Neutrophil (primary cell): ENCODE results near the gene MAST3.

Experiments
- H3K27ac ChIP-seq: fragments of 200-600 bp; sonication (generic); 2 replicates; pipeline ENCODE4 v1.5.1; 2016; ENCODE audit warnings: mild to moderate bottlenecking, moderate library complexity
- H3K27me3 ChIP-seq: fragments of 200-600 bp; sonication (generic); 2 replicates; pipeline ENCODE4 v1.6.0; 2016; ENCODE audit warnings: mild to moderate bottlenecking
- H3K36me3 ChIP-seq: fragments of 200-600 bp; sonication (generic); 2 replicates; pipeline ENCODE4 v1.5.1; 2017
- H3K4me1 ChIP-seq, 2 experiments: fragments of 200-600 bp in 1 of 2; sonication (generic) in 1 of 2; 1 replicate in 1 of 2; 2 replicates in 1 of 2; pipeline versions ENCODE4 v1.5.1 to v1.6.1; 2013 to 2016; ENCODE audit warnings: low read depth in 1 of 2, low read length in 1 of 2, mild to moderate bottlenecking in 1 of 2, moderate library complexity in 1 of 2; ENCODE audit not compliant: control insufficient read depth in 1 of 2, insufficient read depth in 1 of 2
- H3K4me3 ChIP-seq, 2 experiments: fragments of 200-600 bp in 1 of 2; sonication (generic) in 1 of 2; 1 replicate in 1 of 2; 2 replicates in 1 of 2; pipeline ENCODE4 v1.5.1; 2013 to 2016; ENCODE audit warnings: low read depth in 1 of 2, low read length in 1 of 2, mild to moderate bottlenecking in 1 of 2, moderate library complexity in 1 of 2
- H3K9me3 ChIP-seq: fragments of 200-600 bp; sonication (generic); 2 replicates; pipeline ENCODE4 v1.5.1; 2016
- TF ChIP-seq, protein P1 (sequence below): fragments of 200-600 bp; sonication (generic); IDR thresholded peaks from 2 replicates; pipeline ENCODE4 v1.5.1; 2016; ENCODE audit warnings: antibody characterized with exemption

MAST3 gene

DNA sequence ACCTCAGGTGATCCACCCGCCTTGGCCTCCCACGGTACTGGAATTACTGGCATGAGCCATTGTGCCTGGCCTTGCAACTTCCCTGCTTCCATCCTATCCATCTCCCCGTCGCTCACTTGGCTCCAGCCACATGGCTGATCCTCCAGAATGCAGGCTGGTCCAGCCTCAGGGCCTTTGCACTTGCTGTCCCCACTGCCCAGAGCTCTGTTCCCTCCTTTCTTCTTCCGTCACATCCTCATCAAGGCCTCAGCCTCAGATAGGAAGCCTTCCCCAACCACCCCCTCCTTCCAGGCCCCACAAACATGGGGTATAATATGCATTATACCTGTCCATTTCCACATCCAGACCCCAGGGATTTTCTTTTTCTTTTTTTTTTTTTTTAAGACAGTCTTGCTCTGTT is 16.2 kb downstream of the MAST3 start:
- H3K27me3 ChIP-seq = no peaks in the 10 kb centered on the region
- no peaks in the 10 kb centered on the region for H3K9me3 ChIP-seq
- TF ChIP-seq, protein P1, sequence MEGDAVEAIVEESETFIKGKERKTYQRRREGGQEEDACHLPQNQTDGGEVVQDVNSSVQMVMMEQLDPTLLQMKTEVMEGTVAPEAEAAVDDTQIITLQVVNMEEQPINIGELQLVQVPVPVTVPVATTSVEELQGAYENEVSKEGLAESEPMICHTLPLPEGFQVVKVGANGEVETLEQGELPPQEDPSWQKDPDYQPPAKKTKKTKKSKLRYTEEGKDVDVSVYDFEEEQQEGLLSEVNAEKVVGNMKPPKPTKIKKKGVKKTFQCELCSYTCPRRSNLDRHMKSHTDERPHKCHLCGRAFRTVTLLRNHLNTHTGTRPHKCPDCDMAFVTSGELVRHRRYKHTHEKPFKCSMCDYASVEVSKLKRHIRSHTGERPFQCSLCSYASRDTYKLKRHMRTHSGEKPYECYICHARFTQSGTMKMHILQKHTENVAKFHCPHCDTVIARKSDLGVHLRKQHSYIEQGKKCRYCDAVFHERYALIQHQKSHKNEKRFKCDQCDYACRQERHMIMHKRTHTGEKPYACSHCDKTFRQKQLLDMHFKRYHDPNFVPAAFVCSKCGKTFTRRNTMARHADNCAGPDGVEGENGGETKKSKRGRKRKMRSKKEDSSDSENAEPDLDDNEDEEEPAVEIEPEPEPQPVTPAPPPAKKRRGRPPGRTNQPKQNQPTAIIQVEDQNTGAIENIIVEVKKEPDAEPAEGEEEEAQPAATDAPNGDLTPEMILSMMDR = no peak
- H3K36me3 ChIP-seq = peaks cover 70% of the 10 kb centered on the region
- no peak overlapping the region for H3K27ac ChIP-seq
- H3K4me3 ChIP-seq = no peak overlapping the region
- peaks cover 71 to 78% of the 10 kb centered on the region in 2 experiments for H3K4me1 ChIP-seq

DNA sequence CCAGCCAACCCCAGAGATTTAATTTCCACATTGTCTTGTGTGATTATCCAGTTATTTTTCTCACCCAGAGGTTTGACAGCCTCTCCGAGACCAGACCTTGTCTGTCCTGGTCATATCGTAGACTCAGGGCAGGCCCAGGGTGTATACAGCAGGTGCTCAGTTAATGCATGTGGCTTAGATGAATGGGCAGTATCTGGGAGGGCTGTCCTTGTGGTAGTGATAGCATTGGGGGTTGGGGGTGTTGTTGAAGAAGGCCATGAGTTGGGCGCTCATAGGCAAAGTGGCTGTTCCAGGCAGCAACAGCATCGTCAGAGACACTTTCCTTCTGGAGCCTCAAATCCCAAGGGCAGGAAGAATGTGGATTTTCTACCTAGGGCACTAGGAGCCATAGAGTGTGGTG is 16.9 kb downstream of the MAST3 start:
- no peaks in the 10 kb centered on the region for H3K9me3 ChIP-seq
- peaks cover 71 to 78% of the 10 kb centered on the region in 2 experiments for H3K4me1 ChIP-seq
- no peak overlapping the region for H3K27ac ChIP-seq
- TF ChIP-seq, protein P1 = no peak
- H3K4me3 ChIP-seq = no peak overlapping the region
- peaks cover 73% of the 10 kb centered on the region for H3K36me3 ChIP-seq
- H3K27me3 ChIP-seq = no peaks in the 10 kb centered on the region

DNA sequence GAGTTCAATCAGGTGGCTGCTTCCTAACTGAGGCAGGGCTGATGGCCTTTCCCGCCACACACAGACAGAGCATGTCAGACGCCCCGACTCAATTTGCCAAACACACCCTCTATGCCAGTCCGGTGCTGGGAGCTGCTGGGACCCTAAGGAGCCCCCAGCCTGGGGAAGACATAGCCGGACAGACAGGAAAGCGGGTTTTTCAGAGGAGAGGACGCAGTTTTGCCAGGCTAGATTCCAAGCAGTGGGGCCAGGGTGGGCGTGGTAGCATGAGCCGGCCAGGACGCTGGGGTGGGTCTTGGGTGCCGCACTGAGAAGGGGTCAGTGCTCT is 19.8 kb downstream of the MAST3 start:
- Histone ChIP-seq H3K9me3 (no peaks in the 10 kb centered on the region), H3K27ac (peak overlapping the region; percentile 81), H3K36me3 (peaks cover 84% of the 10 kb centered on the region), H3K4me3 (peak overlapping the region; percentile 39 to 65), H3K27me3 (no peaks in the 10 kb centered on the region), H3K4me1 (peaks cover 55 to 66% of the 10 kb centered on the region in 2 experiments)
- TF ChIP-seq, protein P1 = no peak

DNA sequence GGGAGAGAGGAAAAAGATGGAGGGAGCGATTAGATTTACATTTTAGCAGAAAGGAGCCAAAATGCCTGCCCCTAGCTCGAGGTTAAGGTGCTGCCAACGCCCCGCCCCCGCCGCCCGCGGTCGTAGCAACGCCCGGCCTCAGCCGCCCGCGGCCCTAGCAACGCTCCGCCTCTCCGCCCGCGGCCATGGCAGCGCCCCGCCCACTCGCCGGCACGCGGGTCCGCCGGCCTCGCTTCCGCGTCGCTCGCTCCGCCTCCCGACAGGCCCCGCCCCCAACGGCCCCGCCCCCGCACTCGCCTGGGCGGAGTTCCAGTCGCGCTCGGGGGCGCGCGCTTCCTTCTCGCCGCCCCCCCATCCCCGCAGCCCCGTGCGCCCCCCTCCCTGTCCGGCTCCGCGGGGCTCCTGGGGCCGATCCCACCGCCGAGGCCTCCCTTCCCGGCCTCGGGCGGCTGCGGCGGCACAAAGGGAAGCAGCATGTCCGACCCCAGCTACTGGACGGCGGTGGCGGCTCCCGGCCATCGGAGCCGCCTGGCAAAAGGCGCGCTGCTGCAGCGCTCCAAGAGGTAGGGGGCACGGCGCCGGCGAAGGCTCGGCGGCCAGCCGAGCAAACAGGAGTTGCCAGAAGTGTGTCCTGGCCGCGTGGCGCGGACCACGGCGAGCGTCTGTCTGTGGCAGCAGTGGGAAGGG is 20.3 kb downstream of the MAST3 start:
- peak overlapping the region; percentile 47 to 65 for H3K4me3 ChIP-seq
- H3K36me3 ChIP-seq = peaks cover 84% of the 10 kb centered on the region
- H3K27ac ChIP-seq = peak overlapping the region; percentile 81
- TF ChIP-seq, protein P1 = peak; percentile 51
- no peaks in the 10 kb centered on the region for H3K27me3 ChIP-seq
- peaks cover 55 to 62% of the 10 kb centered on the region in 2 experiments for H3K4me1 ChIP-seq
- H3K9me3 ChIP-seq = no peaks in the 10 kb centered on the region

DNA sequence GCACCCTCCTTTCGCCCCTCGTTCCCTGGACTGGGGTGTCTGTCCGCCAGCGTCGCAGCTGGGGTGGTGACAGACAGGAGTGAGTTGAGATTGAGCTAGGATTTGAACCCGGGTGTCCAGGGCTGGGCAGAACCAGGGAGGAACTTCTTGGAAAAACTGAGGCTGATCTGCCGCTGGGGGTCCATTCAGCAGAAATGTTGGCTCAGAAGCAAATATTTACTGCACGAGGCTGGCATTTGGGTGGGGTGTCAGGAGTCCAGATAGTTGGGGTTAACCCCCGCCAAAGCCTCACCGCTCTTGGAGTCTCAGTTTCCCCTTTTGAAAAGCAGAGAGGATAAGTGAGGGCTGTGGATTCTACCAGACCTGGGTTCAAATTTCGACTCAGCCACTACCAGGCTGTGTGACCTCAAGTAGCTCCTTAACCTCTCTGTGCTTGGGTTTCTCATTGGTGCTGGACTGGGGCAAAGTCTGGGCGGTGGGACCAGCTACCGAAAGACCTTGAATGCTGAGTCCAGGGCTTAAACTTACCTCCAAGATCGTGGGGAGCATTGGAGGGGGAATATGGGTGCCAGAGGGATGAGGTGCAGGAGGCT is 20.9 kb downstream of the MAST3 start:
- TF ChIP-seq, protein P1 = no peak
- H3K9me3 ChIP-seq = no peaks in the 10 kb centered on the region
- peaks cover 84% of the 10 kb centered on the region for H3K36me3 ChIP-seq
- H3K4me3 ChIP-seq = peak overlapping the region; percentile 47 to 65
- peaks cover 56 to 60% of the 10 kb centered on the region in 2 experiments for H3K4me1 ChIP-seq
- H3K27me3 ChIP-seq = no peaks in the 10 kb centered on the region
- H3K27ac ChIP-seq = peak overlapping the region; percentile 81
